NOMO-1 treated with DMSO at 0.1 percent for 48 hours (cell line): ENCODE results near the gene CWC27.

Experiments
- DNase-seq: peaks from one replicate; lab custom pipeline; 2025; ENCODE audit not compliant: unreplicated experiment; lab: John Stamatoyannopoulos, UW

The CWC27 gene

DNA sequence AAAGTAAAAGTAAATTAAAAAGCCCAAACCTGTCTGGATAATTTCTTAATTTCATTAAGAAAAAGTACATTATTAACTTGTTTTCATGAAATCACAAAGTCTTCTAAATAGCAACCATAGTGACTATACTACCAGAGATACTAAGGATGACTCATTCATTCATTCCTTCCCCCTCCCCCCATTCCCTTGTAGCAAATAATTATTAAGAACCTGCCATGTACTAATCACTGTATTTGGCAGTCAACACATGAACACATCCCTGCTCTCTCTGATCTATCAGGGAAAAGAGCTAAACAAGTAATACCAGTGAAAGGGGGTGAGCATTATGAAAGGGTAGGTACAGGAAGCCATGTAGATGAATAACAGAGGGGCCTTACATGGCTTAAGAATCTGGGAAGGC is 203.9 kb downstream of the CWC27 start:
- no peak for DNase-seq

DNA sequence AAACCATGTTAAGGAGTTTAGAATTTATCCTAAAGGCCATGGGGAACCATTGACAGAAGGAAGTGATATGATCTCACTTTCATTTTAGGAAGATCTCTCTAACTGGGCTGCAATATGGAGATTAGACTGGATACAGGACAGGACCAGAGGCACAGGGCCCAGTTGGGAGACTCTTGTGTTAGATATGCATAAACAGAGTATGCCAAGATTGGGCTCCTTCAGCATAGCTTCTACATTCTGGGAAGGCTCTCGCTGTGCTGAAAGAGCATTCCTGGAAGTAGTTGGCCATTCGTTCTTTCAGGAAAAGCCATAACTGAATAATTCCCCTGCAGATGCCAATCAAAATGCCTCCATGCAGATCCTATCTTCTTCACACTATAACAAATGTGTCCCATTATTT is 204.5 kb downstream of the CWC27 start:
- no peak for DNase-seq

DNA sequence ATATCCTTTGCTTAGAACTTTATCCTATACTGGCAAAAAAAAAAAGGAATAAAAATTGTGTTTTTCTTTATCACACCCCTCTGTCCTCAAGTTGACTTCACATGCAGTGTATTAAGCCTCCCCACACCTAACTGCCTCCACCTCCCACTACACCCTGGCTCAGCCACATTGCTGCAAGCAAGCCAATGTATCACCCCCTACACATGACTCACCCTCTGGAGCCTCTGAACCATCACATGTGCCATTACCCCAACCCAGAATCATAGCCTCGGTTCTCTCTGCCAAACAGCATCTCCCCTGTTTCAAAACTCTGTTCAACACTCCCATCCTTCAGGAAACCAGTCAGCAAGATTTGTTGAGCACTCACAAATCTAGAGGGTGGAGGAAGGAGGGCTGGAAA is 209.0 kb downstream of the CWC27 start:
- no peak for DNase-seq

DNA sequence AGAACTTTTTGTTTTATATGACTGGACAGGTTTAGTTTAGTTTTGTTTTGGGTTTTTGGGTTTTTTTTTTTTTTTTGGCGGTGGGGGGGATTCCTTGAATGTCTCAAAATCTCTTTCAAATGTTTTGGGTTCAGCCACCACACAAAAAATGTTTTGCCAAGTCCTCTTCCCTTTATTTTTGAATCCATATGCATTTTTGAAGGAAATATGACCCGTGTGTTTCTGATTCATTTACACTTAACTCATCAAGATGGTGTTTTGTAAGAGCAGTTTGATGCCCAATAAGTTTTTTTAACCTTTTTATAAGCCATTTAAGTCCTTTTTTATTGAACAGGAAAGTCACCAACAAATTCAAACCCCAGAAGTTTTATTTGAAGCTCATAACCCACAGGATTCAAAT is 209.8 kb downstream of the CWC27 start:
- no peak for DNase-seq

DNA sequence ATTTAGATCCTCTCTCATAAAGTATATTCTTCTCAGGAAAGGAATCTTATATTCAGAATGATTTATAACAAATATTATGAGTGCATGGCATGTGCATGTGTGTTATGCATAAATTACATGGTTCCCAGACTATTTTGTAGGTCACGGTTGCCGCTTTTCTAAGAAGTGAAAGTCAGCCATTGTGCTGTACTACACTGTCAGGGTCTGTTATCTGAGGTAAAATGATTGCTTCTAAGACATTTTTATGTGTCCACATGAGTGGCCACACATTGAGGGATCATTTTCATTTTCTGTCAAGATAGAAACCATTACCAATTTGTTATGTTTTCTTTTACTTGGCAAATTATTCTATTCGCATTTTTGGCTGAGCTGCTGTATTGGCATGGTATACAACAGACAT is 210.8 kb downstream of the CWC27 start:
- no peak for DNase-seq

DNA sequence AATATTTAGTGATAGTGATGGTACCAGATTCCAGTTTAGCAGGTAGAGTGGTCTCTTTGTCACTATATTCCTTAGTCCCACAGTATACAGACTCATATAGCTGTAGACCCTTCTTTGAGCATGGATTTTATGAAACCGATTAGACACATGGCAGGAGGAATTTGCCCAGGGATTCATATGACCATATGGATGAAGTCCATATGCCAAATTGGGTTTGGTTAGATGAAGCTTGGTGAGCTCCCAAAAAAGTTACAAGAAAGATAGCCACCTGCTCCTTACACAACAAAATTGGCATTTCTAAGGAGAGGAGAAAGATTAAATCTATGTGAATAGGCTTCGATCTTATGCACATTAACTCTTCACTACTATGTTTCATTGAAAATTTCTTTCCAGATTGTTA is 211.4 kb downstream of the CWC27 start:
- no peak for DNase-seq

DNA sequence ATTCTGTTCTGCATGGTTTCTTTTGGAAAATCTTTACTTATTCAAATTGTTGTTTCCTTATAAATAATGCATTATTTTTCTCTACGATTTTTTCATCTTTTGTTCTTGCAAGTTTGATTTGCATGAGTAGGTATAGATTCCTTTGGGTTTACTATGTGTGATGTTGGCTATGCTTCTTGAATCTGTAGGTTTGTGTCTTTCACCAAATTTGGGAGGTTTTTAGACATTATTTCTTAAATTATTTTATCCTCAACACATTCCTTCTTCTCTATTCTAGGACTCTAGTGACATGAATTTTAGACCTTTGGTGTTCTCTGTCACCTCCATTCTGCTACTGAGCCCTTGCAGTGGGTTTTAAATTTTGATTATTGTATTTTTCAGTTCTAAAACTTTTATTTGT is 219.0 kb downstream of the CWC27 start:
- no peak for DNase-seq

DNA sequence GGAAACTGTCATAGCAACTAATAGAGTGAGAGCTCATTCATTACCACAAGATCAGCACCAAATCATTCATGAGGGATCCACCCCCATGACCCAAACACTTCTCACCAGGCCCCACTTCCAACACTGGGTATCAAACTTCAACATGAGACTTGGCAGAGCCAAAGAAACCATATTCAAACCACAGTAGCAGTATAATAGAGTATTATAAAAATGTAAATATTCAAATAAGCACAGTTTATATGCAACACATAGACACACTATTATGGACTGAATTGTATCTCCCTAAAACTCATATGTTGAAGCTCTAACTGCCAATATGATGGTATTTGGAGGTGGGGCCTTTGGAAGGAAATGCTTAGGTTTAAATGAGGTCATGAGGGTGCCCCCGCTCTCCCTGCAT is 240.5 kb downstream of the CWC27 start:
- DNase-seq: no peak

DNA sequence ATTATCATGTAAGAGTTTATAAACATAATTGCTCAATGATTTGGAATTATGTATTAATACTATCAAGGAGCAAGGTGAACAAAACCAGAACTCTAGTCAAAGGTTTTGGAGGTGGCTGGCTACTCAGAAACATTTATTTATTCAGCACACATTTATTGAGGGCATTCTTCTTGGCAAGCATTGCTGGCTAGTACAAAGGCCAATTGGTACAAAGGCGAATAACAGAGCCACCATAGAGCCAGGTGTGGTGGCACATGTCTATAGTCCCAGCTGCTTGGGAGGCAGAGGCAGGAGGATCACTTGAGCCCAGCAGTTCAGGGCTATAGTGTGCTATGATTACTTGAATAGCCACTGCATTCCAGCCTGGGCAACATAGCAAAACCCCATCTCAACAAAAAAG is 242.1 kb downstream of the CWC27 start:
- no peak for DNase-seq

DNA sequence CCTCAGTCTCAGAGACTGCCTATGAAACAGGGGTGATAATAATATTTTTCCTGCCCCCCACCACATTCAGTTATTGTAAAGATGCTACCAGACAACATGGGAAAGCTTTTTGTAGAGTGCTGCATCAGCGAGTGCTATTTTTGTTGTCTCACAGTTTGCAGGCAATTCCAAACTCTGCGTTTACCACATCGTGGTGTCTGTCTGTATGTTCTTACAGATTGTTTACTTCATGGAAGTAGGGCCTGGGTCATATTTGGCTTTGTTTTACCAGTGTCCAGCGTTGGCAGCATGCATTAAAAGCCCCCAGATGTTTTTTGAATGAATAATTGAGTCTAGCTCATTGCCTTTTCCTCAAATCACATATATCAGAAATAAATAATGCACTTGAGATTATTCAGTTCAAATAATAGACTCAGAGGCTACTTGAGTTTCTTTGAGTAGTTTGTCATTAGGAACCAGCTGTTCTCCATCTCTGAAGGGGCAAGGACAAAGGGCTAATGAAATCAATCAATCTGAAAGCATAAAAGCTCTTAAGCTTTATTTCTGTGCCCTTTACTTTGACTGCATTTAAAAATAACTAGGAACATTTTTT is 243.7 kb downstream of the CWC27 start:
- DNase-seq: no peak

DNA sequence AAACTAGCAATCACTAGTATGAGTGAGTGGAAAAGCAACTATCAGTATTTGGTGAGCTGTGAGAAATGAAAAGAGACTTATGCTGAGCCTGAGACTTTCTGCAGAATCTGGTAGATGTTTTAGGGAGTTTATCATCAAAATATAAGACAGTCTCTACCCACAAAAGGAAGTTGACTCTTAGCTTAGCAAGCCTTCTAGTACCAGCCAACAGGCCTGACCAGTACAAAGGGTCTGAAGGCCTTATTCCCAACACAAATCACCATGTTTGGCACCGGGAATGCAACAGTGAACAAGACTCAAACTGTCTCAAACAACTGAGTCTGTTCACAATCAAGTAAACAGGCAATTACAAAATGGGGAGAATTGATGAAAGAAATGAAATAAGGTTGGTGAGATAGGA is 244.4 kb downstream of the CWC27 start:
- DNase-seq: no peak

DNA sequence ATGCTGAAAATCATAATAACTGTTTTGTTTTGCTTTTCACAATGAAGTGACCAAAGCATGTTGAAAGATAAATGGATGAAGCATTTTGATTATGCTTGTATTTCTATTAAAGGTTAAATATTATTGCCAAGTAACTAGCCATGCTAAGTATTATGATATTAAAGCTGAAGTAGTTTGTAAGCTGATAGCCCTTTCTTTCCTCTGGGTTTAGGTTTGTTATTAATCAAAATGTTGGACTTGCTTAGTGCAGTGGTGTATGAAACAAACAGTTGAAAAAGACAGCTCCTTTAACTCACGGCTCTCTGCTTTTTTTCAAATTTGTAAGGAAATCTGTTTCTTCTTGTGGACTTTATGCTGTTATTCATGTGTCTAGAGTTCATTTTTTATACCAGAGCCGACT is 246.0 kb downstream of the CWC27 start:
- no peak for DNase-seq

DNA sequence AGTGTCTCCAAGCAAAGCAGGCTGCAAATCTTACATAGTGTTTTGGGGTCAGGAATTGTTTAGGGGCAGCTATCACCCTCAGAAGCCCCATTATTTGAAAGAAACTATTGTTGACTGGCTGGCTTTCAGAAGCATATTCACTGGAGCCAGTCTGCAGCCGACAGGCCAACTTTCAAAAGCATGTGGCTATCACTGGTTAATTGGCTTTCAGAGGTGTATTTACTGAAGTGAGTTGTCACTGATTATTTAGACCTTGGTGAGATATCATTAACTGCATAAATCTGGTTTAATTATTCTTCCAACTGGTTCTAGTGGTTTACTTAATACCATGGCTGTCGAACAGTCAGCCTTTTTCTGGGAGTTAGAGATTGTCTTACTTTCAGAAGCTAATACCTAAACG is 247.0 kb downstream of the CWC27 start:
- no peak for DNase-seq

DNA sequence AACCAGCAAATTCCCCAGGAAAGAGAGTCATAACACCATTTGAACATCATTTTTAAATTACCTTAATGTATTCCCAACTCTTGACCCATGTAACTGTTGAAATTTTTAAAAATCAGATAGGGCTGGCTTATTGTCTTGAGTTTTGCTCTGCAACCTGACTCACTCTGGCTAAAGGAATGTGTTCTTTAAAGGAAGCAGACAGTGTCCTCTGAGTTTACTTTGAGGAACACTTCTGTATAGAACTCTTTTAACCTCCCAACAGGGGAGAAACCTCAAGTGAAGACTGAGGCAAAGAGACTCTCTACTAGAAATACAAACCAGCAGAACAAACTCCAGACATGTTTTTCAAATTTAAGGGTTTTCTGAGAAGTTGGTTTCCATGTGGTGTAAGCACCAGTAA is 248.9 kb downstream of the CWC27 start:
- no peak for DNase-seq

DNA sequence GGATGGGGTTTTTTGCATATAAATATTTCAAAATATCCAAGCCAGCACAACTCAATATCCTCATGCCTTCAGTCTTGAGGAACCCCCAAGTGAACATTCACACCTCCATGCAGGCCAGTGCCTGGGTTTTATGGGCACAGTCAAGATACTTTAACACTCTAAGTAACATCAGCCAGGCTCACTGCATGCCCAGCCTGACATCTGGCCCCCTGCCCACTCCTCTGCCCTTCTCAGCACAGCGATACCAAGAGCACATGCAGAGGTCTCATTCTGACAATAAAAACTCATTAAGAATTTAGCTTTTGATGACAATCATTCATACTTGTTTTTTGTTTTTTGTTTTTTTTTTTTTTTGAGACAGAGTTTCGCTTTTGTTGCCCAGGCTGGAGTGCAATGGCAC is 250.0 kb downstream of the CWC27 start:
- no peak for DNase-seq

DNA sequence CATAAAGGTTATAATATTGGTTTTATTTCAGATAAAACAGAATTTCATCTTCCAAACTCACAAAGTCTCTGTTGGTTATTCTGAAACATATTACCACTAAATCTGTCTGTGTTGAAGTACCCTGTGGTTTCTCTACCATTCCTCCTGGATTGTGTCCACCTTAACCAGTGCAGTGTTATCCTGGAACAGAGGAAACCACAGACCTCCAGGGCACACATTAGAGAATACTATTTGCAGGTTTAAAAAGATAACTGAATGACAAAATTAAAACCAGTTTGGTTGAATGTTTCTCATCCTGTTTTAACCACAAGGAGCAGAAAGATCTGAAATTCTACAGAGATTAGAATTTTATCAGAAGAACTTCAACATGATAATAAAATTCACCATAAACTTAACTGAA is 251.8 kb downstream of the CWC27 start:
- DNase-seq: no peak

DNA sequence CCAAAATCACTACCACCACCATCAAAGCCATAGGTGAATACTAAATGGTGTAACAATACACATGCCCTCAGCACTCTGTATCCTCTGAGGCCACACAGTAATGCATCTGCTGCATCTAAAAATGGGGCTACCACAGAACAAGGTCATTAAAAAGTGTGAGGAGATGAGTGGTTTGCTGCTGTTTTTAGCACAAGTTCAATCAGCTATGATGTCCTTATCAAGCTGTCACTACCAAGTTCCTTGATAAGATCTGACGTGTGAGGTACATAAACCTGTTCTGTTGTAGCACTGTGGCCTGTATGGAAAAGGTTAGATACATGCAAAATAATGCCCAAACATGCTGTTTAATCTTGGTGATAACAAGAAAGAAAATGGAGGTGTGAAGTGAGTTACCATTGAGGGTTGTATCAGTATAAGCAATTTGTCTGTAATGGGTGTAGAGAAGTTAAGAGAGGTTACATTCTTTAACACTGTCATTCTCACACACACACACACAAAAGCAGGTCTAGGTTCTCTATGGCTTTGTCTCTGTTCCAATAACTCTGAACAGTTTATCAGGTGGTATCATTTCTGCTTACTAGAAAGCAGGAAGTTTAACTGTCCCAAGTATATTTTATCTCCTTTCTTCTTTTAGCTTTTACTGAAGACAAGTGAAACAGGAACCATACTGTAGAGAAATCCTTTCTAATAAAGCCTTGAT is 252.9 kb downstream of the CWC27 start:
- DNase-seq: peak; percentile 79

DNA sequence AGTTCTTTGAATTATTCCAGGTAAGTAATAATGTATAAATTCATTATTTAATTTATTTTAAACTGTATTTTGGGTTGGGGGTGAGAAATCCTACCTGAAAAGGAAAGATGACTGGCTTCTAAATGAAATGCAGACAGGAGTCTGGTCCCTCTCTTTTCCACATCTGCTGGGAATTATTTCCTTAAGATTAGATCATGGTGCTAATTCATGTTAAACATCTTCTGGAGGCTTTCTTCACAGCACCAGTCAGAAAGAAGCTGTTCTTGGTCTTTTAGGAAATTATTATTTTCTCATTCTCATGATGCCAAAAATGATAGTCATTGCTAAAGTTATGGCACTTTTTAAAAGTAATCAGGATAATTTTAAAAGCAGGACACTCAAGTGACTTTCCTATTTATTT is 254.2 kb downstream of the CWC27 start:
- no peak for DNase-seq

DNA sequence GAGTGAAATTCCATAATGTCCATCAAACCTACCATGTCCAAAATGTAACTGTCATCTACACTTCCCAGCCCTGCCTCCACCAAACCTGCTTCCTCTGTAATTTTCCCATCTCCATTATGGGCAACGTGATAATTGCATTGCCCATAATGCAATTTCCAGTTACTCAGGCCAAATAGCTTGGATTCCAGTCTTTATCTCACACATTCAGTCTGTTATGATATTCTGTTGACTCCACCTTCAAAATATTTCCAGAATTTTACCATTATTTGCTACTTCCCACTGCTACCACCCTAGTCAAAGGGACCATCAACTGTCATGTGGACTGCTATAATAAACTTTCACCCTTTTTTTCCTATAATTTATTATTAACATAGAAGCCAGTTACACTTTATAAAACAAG is 256.0 kb downstream of the CWC27 start:
- no peak for DNase-seq

DNA sequence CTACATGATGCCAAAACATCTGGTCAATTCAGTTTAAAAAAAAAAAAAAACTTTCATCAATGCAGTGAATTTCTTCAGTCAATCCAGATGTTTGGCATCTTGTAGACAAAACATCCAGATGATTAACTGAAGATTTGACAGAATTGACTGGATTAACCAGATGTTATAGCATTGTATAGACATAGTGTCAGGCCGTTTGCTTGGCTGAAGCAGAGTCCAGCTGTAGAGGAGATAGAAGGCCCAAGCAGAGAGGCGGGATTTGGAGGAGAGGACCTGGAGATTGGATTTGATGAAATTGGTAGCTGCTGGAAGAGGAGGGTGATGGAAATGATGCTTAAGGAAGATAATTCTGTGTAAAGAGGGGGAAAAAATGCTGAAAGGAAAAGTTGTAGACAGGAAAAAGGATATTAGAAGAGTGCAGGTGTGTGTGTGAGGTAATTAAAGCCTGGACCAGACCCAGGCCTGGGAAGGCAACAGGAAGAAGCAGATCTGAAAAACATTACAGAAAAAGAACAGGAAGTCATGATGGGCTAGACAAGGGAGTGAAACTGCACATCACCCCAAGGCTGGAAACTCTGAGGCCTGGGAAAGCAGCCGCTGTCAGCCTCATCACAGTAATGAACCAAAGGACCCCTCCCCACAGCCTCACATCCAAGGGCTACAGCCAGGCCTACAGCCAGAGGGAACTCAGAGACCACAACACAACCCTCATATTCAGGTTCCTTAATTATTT is 258.3 kb downstream of the CWC27 start:
- DNase-seq: no peak

DNA sequence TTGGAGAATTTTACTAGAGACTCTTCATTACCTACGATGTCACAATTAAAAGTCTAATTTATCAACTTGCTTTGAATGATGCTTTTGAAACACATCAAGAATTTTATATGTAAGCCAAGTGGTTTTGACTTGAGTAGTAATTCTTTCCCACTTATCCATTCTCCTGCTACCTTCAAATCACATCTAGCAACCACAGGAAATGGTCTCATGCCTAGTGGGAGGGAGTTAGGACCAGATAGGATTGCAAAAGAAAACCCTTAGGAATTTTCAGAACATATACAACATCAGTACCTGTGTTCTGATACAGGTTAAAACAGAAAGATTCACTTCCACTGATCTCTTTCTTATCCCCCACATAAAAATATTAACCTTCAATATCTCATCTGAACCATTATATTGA is 260.4 kb downstream of the CWC27 start:
- DNase-seq: no peak

DNA sequence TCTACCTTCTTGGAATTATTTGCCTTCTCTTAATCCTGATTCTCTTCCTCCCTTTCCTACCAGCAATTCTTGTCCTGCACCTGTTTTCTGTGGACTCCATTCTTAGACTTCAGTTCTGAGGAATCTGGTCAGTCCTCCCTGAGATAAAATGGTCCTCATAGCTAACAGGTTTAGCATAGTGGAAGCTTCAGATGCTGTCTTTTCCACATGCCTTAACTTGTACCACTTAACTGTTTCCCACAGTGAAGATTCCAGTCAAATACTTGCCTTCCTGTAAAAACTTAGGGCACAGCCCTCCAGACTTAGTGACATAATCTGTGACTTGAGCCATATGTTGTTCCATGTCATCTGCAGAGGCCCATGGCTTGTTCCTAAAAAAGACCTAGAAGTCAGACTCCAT is 261.3 kb downstream of the CWC27 start:
- no peak for DNase-seq

DNA sequence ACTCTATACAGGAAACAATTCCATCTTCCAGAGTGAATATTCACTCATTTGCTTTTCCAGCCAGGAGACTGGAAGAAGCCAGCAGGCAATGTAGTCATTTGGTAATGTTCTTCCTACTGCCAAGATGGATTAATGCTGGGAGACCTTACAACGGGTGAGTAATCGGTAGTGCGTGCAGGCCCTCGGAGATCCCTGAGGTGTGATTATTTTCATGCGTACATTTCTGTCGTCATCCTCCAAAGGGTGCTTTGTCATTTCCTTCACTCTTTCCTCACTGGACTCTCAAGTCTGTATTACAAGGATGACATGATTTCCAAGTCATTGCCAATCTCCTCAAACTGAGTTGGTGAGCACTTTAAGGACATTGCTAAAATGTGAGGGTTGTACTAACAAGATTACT is 263.5 kb downstream of the CWC27 start:
- no peak for DNase-seq
